ENCODE results near the gene COX7C. TPM values are rescaled to one million over a fixed set of nuclear protein-coding genes. Genes with fewer than 3 reads are reported as not detected.
"Not testable (repeated sequence)": the region's sequence is repeated elsewhere in the genome, so short reads cannot be mapped to it uniquely, and the experiment has no call there.

COX7C gene
- total RNA-seq, 1 donor from 2014 or later, result 261 TPM

- not testable (repeated sequence) for H3K9ac ChIP-seq (ENCODE audit: low read depth in 1 of 3, low read length in 3 of 3); H3K36me3 ChIP-seq (ENCODE audit: control insufficient read depth in 3 of 3, insufficient read depth in 3 of 3, low read length in 3 of 3); H3K9me3 ChIP-seq (ENCODE audit: control insufficient read depth in 3 of 3, low read length in 3 of 3); H3K27me3 ChIP-seq (ENCODE audit: control insufficient read depth in 3 of 3, insufficient read depth in 3 of 3, low read length in 3 of 3); H3K4me1 ChIP-seq (ENCODE audit: control insufficient read depth in 3 of 3, insufficient read depth in 3 of 3, low read length in 3 of 3); H3K4me3 ChIP-seq (ENCODE audit: low read length in 3 of 3); H3K27ac ChIP-seq (ENCODE audit: low read depth, low read length)
These were observed 43.0 kb downstream of the COX7C start for GRCh38 chr5:86660771-86661170.

GRCh38 chr5:86664173-86664572 is 46.4 kb downstream of the COX7C start:
- H3K4me1 ChIP-seq (ENCODE audit: control insufficient read depth in 3 of 3, insufficient read depth in 3 of 3, low read length in 3 of 3), result no peaks in the 10 kb centered on the region
- no peaks in the 10 kb centered on the region for H3K27me3 ChIP-seq (ENCODE audit: control insufficient read depth in 3 of 3, insufficient read depth in 3 of 3, low read length in 3 of 3)
- H3K27ac ChIP-seq (ENCODE audit: low read depth, low read length), result no peak overlapping the region
- H3K36me3 ChIP-seq (ENCODE audit: control insufficient read depth in 3 of 3, insufficient read depth in 3 of 3, low read length in 3 of 3), result no peaks in the 10 kb centered on the region
- no peak overlapping the region for H3K9ac ChIP-seq (ENCODE audit: low read depth in 1 of 3, low read length in 3 of 3)
- H3K4me3 ChIP-seq (ENCODE audit: low read length in 3 of 3), result no peak overlapping the region
- H3K9me3 ChIP-seq (ENCODE audit: control insufficient read depth in 3 of 3, low read length in 3 of 3), result no peaks in the 10 kb centered on the region

- H3K9me3 ChIP-seq (ENCODE audit: control insufficient read depth in 3 of 3, low read length in 3 of 3), result no peaks in the 10 kb centered on the region
- no peaks in the 10 kb centered on the region for H3K36me3 ChIP-seq (ENCODE audit: control insufficient read depth in 3 of 3, insufficient read depth in 3 of 3, low read length in 3 of 3)
- no peak overlapping the region for H3K9ac ChIP-seq (ENCODE audit: low read depth in 1 of 3, low read length in 3 of 3)
- no peak overlapping the region for H3K4me3 ChIP-seq (ENCODE audit: low read length in 3 of 3)
- no peaks in the 10 kb centered on the region for H3K27me3 ChIP-seq (ENCODE audit: control insufficient read depth in 3 of 3, insufficient read depth in 3 of 3, low read length in 3 of 3)
- no peaks in the 10 kb centered on the region for H3K4me1 ChIP-seq (ENCODE audit: control insufficient read depth in 3 of 3, insufficient read depth in 3 of 3, low read length in 3 of 3)
- no peak overlapping the region for H3K27ac ChIP-seq (ENCODE audit: low read depth, low read length)
These were observed 48.4 kb downstream of the COX7C start for GRCh38 chr5:86665984-86666760.

GRCh38 chr5:86666981-86667380 is 49.2 kb downstream of the COX7C start:
- Histone ChIP-seq H3K9ac (ENCODE audit: low read depth in 1 of 3, low read length in 3 of 3) (no peak overlapping the region), H3K4me3 (ENCODE audit: low read length in 3 of 3) (no peak overlapping the region), H3K36me3 (ENCODE audit: control insufficient read depth in 3 of 3, insufficient read depth in 3 of 3, low read length in 3 of 3) (no peaks in the 10 kb centered on the region), H3K9me3 (ENCODE audit: control insufficient read depth in 3 of 3, low read length in 3 of 3) (no peaks in the 10 kb centered on the region), H3K27ac (ENCODE audit: low read depth, low read length) (no peak overlapping the region), H3K27me3 (ENCODE audit: control insufficient read depth in 3 of 3, insufficient read depth in 3 of 3, low read length in 3 of 3) (no peaks in the 10 kb centered on the region), H3K4me1 (ENCODE audit: control insufficient read depth in 3 of 3, insufficient read depth in 3 of 3, low read length in 3 of 3) (no peaks in the 10 kb centered on the region)

Small RNA genes lying within 50 kb of the gene (small RNA-seq; reads per million reads assigned to genes)
- gene RNU6-804P, result not detected
